Stimulated activated CD4-positive, alpha-beta T cell treated with anti-CD3 and anti-CD28 coated beads, TNF-alpha, amount 100 ng/mL, for 24 hours (primary cell): ENCODE data around the gene LACTB.
"Not testable (repeated sequence)": the region's sequence is repeated elsewhere in the genome, so short reads cannot be mapped to it uniquely, and the experiment has no call there.

Source experiments
- DNase-seq, 3 experiments: peaks; one replicate each; pipeline ENCODE4 v3.0.0-alpha.2; 2020; ENCODE audit warnings: low read depth in 3 of 3

LACTB gene

DNA sequence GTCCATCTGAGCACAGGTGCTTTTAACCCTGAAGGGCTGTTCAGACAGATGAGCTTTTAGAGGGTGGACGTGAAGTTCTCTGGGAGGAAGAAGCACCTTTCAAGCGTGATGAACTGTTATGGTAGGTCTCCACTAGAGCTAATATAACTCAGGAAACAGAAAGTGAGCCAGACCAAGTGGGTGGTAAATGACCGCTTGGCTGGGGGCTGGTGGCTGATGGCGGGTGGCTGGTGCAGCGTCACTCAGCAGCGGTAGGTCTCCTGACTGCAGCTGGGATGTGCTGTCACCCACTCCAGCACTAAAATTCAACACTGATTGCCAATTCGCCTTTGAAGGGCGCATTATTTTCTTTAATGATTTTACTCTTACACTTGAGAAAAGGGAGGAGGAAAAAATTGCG, 31.2 kb upstream of the LACTB start:
- DNase-seq: no peak

DNA sequence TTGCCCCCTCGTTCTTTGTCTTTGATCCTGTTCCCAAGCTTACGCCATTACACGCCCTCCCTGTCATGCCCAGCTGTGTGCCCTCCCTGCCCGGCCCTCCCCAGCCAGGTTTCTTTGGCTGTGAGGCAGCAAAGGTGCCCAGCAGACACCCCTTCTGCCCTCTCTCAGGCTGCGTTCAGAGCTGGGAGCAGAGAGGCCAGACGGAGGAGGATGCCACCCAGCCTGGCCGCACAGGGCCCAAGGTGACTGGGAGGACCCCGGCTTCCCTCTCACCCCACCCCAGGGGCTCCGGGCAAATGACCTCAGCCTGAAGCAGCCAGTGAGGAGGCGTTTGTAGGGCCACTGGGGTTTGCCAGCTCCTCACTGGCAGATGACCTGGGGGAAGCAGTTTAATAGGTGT, 30.8 kb upstream of the LACTB start:
- no peak for DNase-seq

DNA sequence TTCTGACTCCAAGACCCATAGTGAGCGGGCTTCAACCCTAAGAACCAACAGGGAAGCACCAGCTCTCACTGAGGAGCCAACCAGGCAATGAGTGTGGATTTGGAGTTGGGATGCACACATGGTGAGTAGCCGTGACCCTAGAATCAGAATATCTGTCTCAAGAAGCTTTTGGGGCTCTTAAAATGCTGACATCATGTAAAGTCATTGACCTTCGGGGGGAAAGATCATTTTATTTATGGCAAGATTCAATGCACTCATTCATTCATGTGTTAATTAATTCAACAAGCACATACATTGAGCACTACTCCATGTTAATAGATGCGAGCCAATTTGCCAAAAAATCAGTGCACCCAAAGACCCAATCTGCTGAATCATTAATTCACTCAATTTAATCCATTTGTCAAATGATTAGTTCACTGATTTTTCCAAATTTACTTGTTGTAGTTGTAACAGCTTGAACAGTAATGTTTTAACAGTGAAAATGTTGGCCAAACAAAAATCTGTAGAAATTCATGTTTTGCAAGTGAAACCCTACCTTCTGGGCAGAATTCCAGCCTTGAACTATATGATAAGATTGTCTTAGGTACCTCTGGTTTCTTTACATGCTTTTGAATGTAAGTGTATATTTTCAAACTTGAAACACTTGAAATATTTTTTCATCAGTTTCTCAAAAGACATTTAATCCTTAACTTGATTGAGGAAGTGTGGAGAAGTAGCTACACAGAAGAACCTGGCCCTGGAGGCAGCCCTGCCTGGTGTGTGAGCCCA, 29.8 kb upstream of the LACTB start:
- DNase-seq: no peak

DNA sequence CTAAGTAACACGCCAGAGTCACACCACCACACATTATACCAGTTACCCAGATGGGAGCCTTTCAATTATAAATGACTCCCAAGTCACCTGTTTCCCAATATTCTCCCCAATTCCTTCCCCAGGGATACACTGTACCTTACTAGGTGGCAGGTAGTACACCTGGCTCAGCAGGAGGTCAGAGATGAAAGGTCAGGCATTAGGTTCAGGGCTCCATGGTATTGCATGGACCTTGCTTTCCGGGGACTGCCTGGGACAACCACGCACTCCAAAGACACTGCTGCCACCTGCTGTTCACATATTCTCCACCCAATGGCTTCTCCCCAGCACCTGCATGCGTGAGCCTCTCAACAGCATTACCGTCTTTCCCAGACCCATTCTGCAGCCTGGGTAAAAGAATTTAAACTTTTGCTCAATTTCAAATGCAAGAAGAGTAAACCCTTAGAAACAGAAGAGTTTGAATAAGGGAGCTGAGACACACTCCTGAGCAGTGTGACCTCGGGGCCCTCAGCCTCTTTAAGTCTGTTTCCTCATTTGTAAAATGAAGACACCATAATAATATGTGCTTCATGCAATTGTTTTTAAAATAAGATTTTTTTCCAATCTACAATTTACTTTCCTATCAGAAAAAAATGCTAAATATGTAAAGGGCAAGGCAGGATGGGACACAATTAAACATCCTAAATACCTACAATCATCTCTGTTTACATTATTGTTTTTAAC, 28.0 kb upstream of the LACTB start:
- DNase-seq: peak; percentile 33 to 65 (median 62)

DNA sequence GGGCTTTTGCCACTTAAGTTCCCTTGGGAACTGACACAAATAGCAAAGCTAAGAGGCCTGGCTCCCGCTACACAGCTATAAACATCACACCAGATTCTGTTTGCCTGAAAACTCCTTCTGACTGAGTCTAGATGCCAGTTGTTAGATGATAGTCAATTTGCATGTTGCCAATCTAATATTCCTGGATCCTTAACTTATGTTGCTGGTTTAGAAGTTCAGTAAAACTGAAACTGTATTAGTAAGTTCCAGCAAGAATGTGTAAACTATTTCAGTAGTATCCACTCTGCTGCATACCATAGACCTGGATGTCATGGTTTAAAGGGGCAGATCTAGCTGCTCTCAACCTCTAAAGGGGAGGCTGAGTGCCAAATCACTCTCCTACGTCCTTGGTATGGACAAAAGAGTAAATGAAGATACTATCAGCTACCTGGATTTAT, 27.1 kb upstream of the LACTB start:
- DNase-seq: no peak

DNA sequence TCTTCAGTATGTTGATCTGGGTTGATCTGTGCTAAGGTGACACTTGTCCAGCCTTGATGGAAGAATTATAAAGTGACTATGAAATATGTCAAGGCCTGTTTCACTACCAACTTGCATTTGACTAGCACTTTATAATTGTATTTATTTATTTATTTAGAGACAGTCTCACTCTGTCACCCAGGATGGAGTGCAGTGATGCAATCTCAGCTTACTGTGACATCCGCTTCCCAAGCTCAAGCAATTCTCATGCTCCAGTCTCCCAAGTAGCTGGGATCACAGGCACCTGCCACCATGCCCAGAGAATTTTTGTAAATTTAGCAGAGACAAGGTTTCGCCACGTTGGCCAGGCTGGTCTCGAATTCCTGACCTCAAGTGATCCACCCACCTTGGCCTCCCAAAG, 25.5 kb upstream of the LACTB start:
- DNase-seq: no peak

DNA sequence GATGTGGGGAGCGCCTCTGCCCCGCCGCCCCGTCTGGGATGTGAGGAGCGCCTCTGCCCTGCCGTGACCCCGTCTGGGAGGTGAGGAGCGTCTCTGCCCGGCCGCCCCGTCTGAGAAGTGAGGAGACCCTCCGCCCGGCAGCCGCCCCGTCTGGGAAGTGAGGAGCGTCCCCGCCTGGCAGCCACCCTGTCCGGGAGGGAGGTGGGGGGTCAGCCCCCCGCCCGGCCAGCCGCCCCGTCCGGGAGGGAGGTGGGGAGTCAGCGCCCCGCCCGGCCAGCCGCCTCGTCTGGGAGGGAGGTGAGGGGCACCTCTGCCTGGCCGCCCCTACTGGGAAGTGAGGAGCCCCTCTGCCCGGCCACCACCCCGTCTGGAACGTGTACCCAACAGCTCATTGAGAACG, 22.8 kb upstream of the LACTB start:
- not testable (repeated sequence) for DNase-seq

DNA sequence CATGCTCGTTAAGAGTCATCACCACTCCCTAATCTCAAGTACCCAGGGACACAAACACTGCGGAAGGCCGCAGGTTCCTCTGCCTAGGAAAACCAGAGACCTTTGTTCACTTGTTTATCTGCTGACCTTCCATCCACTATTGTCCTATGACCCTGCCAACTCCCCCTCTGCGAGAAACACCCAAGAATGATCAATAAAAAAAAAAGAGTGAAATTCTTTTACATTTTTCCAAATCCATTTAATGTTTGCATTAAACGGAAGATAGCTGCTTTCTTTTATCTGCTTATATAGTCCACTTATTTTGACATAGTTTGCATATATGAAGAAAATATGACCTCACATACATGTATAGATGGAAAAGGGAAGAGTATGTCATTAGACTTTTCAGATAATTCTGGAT, 22.1 kb upstream of the LACTB start:
- DNase-seq: not testable (repeated sequence)

DNA sequence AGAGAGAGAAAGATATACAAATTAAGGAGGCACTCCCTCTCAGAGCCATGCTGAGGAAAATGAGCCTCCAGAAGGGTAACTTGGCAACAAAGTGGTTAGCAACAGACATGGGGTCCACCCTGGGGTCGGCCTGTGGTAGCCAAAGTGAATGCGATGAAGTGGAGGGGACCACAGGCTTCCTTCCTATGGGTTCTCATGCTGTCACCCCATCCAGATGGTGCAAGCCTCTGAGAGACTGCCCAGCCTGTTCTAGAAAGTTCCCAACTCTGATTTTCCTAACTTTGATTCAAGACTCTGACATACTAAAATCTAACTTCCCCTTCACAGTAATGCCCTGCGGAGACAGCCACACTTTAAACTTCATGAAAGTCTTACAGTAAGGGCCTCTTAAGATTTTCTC, 18.2 kb upstream of the LACTB start:
- no peak for DNase-seq

DNA sequence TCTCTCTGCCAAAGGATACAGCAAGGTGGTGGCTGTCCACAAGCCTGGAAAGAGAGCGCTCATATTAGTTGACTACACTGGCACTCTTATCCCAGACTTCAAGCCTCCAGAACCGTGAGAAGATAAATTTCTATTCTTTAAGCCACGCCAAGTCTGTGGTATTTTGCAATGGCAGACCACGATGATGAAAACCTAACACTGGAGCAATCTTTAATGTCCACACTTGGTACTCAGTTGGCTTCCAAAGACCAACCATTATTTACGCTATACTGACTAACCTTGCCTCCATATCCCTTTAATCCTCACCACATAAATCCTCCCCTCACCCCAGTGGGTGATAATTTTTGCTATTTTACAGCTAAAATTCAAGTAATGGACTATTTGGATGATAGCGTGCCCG, 16.9 kb upstream of the LACTB start:
- DNase-seq: no peak

DNA sequence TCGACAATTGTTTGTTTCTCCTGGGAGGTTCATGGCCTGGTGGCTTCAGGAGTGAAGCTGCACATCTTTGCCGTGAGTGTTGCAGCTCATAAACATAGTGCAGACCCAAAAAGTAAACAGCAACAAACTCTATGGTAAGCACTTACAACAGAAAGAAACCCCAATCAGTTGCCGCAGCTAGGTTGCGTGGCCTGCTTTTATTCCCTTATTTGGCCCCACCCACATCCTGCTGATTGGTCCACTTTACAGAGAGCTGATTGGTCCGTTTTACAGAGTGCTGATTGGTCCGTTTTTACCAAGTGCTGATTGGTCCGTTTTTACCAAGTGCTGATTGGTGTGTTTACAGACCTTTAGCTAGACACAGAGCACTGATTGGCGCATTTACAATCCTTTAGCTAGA, 16.3 kb upstream of the LACTB start:
- not testable (repeated sequence) for DNase-seq

DNA sequence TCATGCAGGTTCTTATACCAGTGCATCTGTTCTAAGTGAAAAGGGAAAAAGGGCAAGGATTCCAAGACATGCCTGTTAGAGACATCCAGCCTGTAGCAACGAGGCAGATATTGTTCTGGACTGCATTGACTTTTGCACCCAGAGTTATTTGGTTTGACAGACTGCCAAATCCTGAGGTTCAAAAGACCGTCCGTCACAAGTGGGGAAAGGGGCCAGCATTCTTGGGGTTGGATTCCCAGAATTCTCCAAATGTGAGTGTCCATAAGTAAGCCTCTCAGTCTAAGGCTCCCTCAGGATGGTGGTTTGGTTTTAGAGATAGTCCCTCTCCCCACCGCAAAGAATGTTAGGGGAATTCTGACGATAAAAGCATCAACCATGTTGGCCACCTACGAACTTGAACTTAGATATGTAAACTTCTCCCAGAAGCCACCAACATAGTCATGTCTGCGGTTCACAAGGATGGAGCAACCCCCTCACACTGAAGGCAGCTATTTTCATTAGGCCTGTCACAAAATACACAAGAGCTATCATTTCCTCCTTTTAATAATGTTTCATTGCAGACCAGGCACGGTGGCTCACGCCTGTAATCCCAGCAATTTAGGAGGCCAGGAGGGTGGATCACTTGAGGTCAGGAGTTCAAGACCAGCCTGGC, 13.6 kb upstream of the LACTB start:
- no peak for DNase-seq

DNA sequence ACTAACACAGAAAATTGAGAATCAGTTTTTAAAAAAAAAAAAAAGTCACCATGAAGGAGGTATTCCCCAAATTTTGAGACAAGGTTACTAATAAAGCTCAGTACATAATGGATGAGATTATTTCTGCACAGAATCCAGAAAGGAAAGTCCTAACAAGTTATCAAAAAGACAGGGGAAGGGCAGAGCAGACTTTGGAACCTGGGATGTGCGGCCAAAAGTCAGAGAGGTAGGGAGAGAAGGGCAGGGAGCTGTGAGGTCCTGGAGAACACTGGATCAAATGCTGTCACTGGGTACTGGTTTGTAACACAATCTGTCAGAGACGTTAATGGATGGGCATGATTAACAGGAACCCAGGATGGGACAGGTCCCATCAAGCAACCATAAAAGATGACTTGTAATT, 12.2 kb upstream of the LACTB start:
- no peak for DNase-seq

DNA sequence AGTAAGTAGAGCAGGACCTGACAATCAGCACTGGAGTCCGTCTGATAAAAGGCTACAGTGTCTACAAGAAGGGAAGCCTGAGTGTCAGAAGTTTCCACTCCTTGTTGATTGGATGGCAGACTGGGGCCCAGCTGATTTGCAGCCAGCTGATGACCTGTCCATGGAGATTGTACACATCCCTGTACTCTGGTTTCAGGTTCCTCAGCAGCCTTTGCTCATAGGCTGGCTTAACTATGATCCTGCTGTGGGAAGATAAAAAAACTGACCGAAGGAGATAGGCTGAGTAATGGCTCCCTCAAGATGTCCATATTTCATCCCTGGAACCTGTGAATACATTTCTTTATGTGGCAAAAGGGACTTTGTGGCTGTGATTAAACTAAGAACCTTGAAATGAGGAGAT, 11.7 kb upstream of the LACTB start:
- no peak for DNase-seq

DNA sequence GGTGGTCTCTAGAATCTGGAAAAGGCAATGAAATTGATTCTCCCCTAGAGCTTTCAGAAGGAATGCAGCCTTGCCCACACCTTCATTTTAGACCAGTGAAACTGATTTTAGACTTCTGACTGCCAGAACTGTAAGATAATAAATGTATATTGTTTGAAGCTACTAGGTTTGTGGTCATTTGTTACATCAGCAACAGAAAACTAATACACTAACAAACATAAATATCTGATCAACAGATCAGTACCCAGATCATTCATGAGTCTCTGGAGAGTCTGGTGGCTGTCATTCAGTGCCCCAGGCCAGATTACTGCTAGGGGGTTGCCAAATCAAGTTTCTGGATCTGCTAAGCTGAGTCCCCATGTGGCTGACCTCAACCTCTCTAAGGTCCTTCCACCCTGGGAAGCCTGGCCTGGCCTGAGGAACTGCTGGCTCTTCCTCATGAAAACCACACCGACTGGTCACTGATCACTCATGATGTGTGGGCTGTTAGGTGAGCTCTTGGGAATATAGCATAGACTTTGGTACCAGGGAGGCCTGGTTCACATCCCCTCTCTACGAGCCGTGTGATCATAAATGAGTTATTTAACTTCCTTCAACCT, 11.1 kb upstream of the LACTB start:
- DNase-seq: no peak

DNA sequence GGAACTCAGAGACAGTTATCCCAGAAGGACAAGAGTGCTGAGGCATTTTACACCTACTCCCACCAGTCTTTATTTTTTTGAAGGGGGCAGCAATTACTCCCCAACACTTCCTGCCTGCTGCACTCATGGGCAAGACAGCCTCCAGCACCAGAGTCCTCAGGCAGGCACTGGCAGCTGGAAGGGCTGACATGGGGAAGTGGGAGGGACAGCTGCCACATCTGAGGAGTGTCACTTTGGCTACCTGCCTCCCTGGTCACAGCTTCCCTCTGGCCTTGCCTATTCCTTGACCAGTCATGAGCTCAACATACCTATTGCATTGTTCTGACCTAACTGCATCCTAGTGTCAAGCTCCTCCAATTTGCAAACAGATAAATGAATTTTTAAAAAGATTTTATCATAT, 10.2 kb upstream of the LACTB start:
- no peak for DNase-seq

DNA sequence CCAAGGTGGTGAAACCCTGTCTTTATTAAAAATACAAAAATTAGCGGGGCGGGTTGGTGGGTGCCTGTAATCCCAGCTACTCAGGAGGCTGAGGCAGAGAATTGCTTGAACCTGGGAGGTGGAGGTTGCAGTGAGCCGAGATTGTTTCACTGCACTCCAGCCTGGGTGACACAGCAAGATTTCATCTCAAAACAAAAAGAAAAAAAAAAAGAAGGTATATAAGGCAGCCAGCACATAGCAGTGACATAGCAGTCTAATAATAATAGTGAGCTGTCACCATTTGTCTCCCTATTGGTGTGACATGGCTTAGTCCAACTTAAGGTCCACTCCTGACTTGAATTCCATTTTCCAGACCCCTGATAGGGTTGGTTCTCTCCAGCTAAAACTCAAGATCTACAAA, 8.8 kb upstream of the LACTB start:
- DNase-seq: no peak

DNA sequence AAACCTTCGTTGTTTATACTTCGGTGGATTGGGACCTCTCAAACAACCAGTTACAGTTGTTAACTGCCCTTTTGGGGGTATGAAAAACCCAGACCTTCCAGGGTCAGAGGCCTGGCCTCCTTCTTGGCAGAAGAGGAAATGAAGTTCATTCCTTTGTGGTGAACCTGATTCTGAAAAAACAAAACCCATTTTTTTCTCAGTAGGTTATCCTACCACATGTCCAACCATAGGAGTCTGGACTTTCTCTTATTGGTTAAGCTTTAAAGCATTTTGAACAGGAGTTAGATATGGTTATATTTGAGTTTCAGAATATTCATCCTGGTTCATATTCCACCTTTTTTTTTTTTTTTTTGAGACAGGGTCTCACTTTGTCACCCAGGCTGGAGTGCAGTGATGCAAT, 7.2 kb upstream of the LACTB start:
- DNase-seq: no peak

DNA sequence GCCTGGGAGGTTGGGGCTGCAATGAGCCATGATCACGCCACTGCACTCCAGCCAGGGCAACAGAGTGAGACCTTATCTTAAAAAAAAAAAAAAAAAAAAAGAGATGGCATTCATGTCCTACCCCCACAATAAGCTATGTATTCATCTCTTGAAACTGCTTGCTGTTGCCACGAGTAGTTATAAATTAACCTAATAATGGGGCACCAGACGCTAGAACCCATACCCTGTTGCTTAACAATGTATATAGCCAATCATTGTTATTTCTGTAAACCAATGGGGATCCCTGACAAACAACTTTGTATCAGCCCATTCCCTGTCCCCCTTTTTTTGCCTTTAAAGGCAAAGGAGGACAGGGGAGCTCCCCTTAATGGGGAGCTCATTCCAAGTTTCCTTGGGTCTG, 2.8 kb upstream of the LACTB start:
- DNase-seq: no peak

DNA sequence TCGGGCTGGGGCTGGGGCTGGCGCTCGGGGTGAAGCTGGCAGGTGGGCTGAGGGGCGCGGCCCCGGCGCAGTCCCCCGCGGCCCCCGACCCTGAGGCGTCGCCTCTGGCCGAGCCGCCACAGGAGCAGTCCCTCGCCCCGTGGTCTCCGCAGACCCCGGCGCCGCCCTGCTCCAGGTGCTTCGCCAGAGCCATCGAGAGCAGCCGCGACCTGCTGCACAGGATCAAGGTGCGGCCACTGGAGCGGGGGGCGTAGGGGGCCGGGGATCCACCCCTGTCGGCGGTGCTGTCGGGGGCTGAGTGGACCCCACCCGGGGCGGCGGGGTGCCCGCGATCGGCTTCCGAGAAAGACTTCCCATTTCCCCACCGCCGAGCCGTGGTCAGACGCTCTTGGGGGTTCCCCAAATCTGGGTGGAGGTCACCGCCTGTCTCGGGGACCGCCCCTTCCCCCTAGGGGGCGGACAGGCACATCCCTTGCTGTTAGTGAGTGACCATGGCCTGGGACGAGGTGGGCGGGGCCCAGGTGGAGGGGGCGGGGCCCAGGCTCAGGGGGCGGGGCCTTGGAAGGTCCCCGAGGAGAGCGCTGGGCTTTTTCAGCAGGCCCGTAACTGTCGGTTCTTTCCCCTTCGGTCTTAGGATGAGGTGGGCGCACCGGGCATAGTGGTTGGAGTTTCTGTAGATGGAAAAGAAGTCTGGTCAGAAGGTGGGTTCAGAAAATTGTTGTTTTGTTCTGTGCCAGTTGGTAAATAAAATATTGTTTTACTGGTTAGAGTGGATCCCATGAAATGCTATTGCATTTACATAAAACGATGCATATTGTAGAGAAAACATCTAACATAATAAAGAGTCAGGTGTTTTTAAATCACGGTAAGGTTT, 578 bp downstream of the LACTB start:
- DNase-seq: peak; percentile 25 to 66 (median 59)

DNA sequence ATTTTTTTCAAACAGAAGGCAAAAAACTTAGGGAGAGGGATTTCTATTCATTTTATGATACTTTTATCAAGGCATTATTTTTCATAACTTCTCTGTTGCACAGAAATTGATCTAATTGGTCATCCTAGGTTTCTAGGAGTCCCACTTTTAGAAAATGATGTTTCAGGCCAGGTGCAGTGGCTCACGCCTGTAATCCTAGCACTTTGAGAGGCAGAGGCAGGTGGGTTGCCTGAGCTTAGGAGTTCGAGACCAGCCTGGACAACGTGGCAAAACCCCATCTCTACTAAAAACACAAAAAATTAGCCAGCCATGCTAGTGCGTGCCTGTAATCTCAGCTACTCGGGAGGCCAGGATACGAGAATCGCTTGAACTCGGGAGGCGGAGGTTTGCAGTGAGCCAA, 2.8 kb downstream of the LACTB start:
- no peak for DNase-seq

DNA sequence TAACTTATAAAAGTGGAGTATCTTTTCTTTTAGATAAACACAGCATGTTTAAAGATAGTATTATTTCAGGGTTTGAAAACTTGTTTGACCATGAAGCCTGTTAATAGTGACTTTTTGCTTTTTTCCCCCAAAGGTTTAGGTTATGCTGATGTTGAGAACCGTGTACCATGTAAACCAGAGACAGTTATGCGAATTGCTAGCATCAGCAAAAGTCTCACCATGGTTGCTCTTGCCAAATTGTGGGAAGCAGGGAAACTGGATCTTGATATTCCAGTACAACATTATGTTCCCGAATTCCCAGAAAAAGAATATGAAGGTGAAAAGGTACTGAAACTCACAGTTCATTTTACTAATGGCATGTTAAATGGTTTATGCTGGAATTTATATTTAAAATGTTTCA, 5.1 kb downstream of the LACTB start:
- no peak for DNase-seq
